OCI-LY1 (cell line): ENCODE measurements around the gene GFM1.

Source experiments
- H2AFZ ChIP-seq: fragments of 200-600 bp; sonication (generic), shearing (Covaris generic); 2 replicates; pipeline ENCODE4 v1.6.0; 2014; ENCODE audit warnings: antibody characterized with exemption, mild to moderate bottlenecking, low read length
- H3F3A ChIP-seq: fragments of 200-600 bp; sonication (generic), shearing (Covaris generic); 2 replicates; pipeline ENCODE4 v1.6.0; 2014; ENCODE audit warnings: mild to moderate bottlenecking, antibody characterized with exemption, low read length, moderate library complexity; ENCODE audit not compliant: insufficient read depth
- H3K27ac ChIP-seq: fragments of 200-600 bp; sonication (generic); 2 replicates; pipeline ENCODE4 v1.5.1; 2014; ENCODE audit warnings: low read length, mixed run types, mild to moderate bottlenecking, low read depth; ENCODE audit not compliant: poor library complexity, severe bottlenecking
- H3K27me3 ChIP-seq: fragments of 200-600 bp; sonication (generic); 2 replicates; pipeline ENCODE4 v1.6.0; 2014; ENCODE audit warnings: antibody characterized with exemption, mild to moderate bottlenecking, low read length, moderate library complexity; ENCODE audit not compliant: insufficient read depth
- H3K36me3 ChIP-seq: fragments of 200-600 bp; sonication (generic); 2 replicates; pipeline ENCODE4 v1.6.1; 2014; ENCODE audit warnings: mild to moderate bottlenecking, antibody characterized with exemption, low read length, moderate library complexity, mixed read lengths; ENCODE audit not compliant: insufficient read depth
- H3K4me1 ChIP-seq: fragments of 200-600 bp; sonication (generic); 2 replicates; pipeline ENCODE4 v1.5.1; 2014; ENCODE audit warnings: mild to moderate bottlenecking, low read length, moderate library complexity; ENCODE audit not compliant: insufficient read depth, severe bottlenecking
- H3K4me2 ChIP-seq: fragments of 200-600 bp; sonication (generic), shearing (Covaris generic); 2 replicates; pipeline ENCODE4 v1.6.1; 2014; ENCODE audit warnings: low read length
- H3K4me3 ChIP-seq: fragments of 200-600 bp; sonication (generic); 2 replicates; pipeline ENCODE4 v1.5.1; 2014; ENCODE audit warnings: low read length, low read depth, mild to moderate bottlenecking, mixed read lengths; ENCODE audit not compliant: poor library complexity, severe bottlenecking
- H3K79me2 ChIP-seq: fragments of 200-600 bp; shearing (Covaris generic); 2 replicates; pipeline ENCODE4 v1.6.1; 2016; ENCODE audit warnings: mixed run types, low read length, mixed read lengths; ENCODE audit not compliant: insufficient read depth
- H3K9ac ChIP-seq: fragments of 200-600 bp; sonication (generic), shearing (Covaris generic); 2 replicates; pipeline ENCODE4 v1.6.1; 2014; ENCODE audit warnings: mild to moderate bottlenecking, low read length, mixed read lengths
- H3K9me2 ChIP-seq: fragments of 200-600 bp; sonication (generic), shearing (Covaris generic); 2 replicates; pipeline ENCODE4 v1.6.1; 2014; ENCODE audit warnings: low read depth, mild to moderate bottlenecking, low read length, mixed read lengths
- H3K9me3 ChIP-seq: fragments of 200-600 bp; shearing (Covaris generic); 2 replicates; pipeline ENCODE4 v1.6.1; 2014; ENCODE audit warnings: low read length, mixed read lengths
- H4K20me1 ChIP-seq: fragments of 200-600 bp; sonication (generic), shearing (Covaris generic); 2 replicates; pipeline ENCODE4 v1.6.0; 2016; ENCODE audit warnings: mild to moderate bottlenecking, low read length; ENCODE audit not compliant: insufficient read depth
- EZH2 ChIP-seq: fragments of 200-600 bp; sonication (generic), shearing (Covaris generic); IDR thresholded peaks from 2 replicates; pipeline ENCODE4 v1.8.0; 2017; ENCODE audit warnings: borderline replicate concordance, mixed run types, mild to moderate bottlenecking, antibody characterized with exemption, low read length, moderate library complexity, mixed read lengths
- TF ChIP-seq, protein P1 (sequence below): fragments of 200-600 bp; sonication (generic), shearing (Covaris generic); IDR thresholded peaks from 2 replicates; pipeline ENCODE4 v1.5.1; 2017; ENCODE audit warnings: mild to moderate bottlenecking, antibody characterized with exemption, low read length, moderate library complexity, mixed read lengths

GFM1 gene

GRCh38 chr3:158640646-158641045, 3.7 kb upstream of the GFM1 start:
- no peak overlapping the region for H3K27ac ChIP-seq
- H3K4me1 ChIP-seq: peaks cover 12% of the 10 kb centered on the region
- no peak overlapping the region for H3K4me3 ChIP-seq
- TF ChIP-seq, protein P1, sequence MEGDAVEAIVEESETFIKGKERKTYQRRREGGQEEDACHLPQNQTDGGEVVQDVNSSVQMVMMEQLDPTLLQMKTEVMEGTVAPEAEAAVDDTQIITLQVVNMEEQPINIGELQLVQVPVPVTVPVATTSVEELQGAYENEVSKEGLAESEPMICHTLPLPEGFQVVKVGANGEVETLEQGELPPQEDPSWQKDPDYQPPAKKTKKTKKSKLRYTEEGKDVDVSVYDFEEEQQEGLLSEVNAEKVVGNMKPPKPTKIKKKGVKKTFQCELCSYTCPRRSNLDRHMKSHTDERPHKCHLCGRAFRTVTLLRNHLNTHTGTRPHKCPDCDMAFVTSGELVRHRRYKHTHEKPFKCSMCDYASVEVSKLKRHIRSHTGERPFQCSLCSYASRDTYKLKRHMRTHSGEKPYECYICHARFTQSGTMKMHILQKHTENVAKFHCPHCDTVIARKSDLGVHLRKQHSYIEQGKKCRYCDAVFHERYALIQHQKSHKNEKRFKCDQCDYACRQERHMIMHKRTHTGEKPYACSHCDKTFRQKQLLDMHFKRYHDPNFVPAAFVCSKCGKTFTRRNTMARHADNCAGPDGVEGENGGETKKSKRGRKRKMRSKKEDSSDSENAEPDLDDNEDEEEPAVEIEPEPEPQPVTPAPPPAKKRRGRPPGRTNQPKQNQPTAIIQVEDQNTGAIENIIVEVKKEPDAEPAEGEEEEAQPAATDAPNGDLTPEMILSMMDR: no peak
- no peak for TF ChIP-seq EZH2
- peaks cover 3% of the 10 kb centered on the region; the same call in 1 of the 2 replicates for H3F3A ChIP-seq
- H2AFZ ChIP-seq: no peak overlapping the region
- peaks cover 12% of the 10 kb centered on the region for H3K79me2 ChIP-seq
- H4K20me1 ChIP-seq: no peaks in the 10 kb centered on the region
- H3K36me3 ChIP-seq: no peaks in the 10 kb centered on the region
- no peak overlapping the region for H3K4me2 ChIP-seq
- H3K9me3 ChIP-seq: no peaks in the 10 kb centered on the region
- H3K9ac ChIP-seq: no peak overlapping the region
- H3K9me2 ChIP-seq: no peaks in the 10 kb centered on the region
- no peaks in the 10 kb centered on the region for H3K27me3 ChIP-seq

DNA sequence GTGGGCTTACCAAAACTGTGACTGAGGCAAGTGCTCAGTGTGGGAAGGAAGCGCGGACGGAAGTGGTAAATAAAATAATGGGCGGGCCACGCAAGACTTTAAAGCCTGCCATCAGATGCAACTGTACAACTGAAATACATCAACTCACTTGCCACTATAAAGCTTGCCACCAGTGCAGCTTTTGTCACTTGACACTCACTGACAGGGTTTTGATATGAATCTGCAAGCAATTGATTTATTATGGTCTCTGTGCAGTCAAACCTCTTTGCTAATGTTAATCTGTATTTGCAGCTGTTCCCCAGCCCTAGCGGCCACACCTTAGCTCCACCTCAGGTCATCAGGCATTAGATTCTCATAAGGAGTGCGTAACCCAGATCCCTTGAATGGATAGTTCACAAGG, 2.3 kb upstream of the GFM1 start:
- Histone ChIP-seq H4K20me1 (no peaks in the 10 kb centered on the region), H3F3A (peaks cover 4% of the 10 kb centered on the region; the same call in 1 of the 2 replicates), H3K36me3 (peaks cover 11% of the 10 kb centered on the region), H3K4me2 (no peak overlapping the region), H3K9me2 (no peaks in the 10 kb centered on the region), H3K9ac (no peak overlapping the region), H3K4me1 (peaks cover 20% of the 10 kb centered on the region), H3K79me2 (peaks cover 20% of the 10 kb centered on the region), H3K9me3 (no peaks in the 10 kb centered on the region), H3K27me3 (no peaks in the 10 kb centered on the region), H3K27ac (no peak overlapping the region), H2AFZ (no peak overlapping the region), H3K4me3 (no peak overlapping the region)
- TF ChIP-seq, protein P1: no peak
- no peak for TF ChIP-seq EZH2

GRCh38 chr3:158642474-158643210, 1.7 kb upstream of the GFM1 start:
- Histone ChIP-seq H3K36me3 (peaks cover 17% of the 10 kb centered on the region), H3K4me2 (no peak overlapping the region), H3K9me2 (no peaks in the 10 kb centered on the region), H3K9me3 (no peaks in the 10 kb centered on the region), H3K27ac (no peak overlapping the region), H3F3A (peaks cover 4% of the 10 kb centered on the region; the same call in 1 of the 2 replicates), H3K27me3 (no peaks in the 10 kb centered on the region), H2AFZ (no peak overlapping the region), H3K4me3 (no peak overlapping the region), H3K4me1 (peaks cover 20% of the 10 kb centered on the region), H4K20me1 (no peaks in the 10 kb centered on the region), H3K9ac (no peak overlapping the region), H3K79me2 (peaks cover 24% of the 10 kb centered on the region)
- TF ChIP-seq EZH2: no peak
- TF ChIP-seq, protein P1: no peak
